GM03348 (cell line): ENCODE data around the gene KIF16B.
"Not testable (repeated sequence)": the region's sequence is repeated elsewhere in the genome, so short reads cannot be mapped to it uniquely, and the experiment has no call there.

Experiments
- DNase-seq: peaks from one replicate; pipeline ENCODE4 v3.0.0; 2012; ENCODE audit warnings: low spot score

Gene KIF16B, protein sequence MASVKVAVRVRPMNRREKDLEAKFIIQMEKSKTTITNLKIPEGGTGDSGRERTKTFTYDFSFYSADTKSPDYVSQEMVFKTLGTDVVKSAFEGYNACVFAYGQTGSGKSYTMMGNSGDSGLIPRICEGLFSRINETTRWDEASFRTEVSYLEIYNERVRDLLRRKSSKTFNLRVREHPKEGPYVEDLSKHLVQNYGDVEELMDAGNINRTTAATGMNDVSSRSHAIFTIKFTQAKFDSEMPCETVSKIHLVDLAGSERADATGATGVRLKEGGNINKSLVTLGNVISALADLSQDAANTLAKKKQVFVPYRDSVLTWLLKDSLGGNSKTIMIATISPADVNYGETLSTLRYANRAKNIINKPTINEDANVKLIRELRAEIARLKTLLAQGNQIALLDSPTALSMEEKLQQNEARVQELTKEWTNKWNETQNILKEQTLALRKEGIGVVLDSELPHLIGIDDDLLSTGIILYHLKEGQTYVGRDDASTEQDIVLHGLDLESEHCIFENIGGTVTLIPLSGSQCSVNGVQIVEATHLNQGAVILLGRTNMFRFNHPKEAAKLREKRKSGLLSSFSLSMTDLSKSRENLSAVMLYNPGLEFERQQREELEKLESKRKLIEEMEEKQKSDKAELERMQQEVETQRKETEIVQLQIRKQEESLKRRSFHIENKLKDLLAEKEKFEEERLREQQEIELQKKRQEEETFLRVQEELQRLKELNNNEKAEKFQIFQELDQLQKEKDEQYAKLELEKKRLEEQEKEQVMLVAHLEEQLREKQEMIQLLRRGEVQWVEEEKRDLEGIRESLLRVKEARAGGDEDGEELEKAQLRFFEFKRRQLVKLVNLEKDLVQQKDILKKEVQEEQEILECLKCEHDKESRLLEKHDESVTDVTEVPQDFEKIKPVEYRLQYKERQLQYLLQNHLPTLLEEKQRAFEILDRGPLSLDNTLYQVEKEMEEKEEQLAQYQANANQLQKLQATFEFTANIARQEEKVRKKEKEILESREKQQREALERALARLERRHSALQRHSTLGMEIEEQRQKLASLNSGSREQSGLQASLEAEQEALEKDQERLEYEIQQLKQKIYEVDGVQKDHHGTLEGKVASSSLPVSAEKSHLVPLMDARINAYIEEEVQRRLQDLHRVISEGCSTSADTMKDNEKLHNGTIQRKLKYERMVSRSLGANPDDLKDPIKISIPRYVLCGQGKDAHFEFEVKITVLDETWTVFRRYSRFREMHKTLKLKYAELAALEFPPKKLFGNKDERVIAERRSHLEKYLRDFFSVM (N-terminal part only)

DNA sequence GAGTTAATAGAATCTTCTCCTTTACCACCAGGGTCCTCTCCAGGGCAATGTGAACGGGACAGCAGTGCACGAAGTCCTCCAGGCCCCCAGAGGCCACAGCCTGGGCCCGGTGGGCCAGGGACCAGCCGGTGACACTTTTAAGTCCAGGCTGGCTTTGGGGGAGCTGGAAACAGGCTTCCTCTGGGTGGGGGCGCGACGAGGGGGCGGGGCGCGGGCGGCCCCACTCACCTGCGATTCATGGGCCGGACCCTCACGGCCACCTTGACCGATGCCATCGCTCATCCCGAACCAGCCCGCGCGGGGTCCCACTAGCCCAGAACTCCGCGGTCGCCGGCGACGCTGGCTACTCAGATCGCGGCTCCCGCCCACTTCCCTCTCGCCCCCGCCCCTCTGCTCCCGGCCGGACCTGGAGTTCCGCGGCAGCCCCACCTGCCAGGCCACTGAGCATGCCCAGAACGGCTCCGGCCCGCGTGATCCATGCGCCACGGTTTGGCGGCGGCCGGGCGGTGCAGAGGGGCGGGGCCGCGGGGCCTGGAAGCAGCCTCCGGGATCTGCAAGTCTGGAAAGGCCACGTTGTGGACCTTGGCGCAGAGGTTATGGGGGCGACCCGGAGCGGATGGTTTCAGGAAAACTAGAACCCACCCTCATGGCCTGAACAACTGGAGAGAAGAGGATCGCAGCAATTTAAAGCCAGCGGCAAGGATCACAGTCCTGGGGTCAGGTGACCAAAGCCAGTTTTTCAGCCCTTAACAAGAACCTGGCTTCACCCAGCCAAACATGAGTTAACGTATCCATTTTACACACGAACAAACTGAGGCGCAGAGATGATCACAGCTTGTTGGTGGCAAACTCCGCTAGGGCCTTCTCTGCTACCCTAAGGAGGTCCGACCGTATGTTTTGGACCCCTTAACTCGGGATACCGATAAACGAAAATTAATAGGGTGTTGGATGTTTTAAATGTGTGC is at the start of gene KIF16B:
TSS of gene KIF16B (minus strand) at position 448 of the 965 bp plus-strand sequence. CDS start at position 275, 173 bp downstream.
- DNase-seq: peak; percentile 95

DNA sequence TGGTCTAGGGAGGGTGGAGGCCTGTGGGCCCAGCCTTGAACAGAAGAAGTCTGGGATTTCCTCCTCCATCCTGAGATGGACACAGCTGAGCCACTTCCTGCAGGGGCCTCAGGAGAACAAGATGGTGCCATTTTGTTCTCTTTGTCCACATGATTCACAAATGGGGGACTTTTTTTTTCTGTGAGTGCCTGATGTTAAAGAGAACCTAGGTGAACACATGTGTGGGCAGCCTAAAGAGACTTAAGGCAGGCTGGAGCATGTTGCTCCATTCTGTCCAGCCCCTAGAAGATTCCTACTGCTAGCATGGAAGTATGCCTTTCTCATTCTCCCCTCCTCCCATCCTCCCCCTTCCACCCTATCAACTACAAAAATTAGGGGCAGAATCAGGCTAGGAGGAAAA is 49.3 kb upstream of the KIF16B start:
- DNase-seq: no peak

DNA sequence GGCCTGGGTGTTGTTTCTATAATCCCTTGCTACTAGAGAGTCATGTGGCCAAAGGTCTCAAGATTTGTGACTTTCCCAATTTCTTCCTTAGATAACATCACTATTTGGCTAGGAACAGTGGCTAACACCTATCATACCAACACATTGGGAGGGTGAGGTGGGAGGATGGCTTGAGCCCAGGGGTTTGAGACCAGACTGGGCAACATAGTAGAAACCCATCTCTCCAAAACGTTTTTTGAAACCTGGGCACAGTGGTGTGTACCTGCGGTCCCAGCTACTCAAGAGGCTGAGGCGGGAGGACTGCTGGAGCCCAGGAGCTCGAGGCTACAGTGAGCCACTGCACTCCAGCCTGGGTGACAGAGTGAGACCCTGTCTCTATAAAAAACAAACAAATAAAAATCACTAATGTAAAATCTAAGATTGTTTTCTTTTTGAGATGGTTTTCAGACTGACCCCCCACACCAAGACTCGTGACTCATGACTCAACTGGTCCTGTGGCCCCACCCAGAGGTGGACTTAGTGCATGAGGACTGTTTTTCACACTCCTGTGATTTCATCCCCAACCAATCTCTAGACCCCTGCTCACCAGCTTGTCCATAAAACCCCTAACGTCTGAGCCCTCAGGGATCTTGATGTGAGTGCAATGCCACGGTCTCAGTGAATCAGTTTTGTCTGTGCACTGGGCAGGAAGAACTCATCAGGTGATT is 48.3 kb upstream of the KIF16B start:
- no peak for DNase-seq

DNA sequence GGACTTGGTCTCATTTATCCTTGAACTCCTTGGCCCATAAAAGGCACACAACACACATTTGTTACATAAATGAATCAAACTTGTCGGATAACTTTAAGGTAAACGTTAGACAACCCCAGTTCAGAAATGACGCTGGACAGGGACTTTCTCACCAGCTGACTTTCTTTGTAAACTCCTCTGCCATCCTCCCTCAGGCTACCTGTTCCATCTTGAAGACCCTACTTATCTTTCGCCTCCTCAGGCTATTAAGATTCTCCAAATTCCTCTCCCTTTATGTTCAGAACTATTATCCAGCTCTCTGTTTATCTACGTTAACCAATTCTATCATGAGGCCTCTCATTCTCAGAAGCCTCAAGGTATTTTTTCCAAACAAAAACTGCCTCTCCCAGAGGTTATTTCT is 47.7 kb upstream of the KIF16B start:
- DNase-seq: no peak

DNA sequence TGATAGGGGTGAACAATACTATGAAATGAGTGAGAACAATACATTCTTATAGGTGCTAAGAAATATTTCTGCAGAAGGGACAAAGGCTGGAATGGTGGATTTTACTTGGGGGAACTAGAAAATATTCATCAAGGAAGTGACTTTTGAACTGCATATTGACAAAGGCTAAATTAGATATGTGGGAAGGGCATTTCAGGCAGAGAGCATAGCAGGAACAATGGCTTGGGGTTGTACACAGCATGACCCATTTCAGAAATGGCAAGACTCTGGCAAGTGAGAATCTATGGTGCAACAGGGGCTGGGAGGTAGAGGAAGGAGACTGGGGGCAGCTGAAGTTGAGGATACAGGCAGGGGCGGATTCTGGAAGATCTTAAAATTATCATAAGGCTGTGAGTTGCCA is 46.7 kb upstream of the KIF16B start:
- no peak for DNase-seq

DNA sequence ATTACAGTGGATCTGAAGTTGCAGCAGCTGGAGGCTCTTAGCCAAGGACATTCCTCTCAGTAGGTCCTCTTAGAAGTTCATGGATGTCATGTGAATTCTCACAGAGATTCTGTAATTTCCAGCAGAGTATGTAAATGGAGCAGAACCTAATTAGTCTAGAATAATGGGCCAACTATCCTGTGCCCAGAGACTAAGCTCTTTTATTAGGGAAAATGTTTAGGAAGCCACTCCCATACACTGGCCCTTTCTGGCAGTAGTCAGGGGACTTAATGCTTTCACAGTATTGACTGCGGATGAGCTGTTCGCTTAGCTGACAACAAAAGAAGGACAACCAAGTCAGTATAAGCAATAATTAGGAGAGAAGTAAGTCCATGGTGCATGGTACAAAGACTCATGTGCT is 43.8 kb upstream of the KIF16B start:
- DNase-seq: no peak

DNA sequence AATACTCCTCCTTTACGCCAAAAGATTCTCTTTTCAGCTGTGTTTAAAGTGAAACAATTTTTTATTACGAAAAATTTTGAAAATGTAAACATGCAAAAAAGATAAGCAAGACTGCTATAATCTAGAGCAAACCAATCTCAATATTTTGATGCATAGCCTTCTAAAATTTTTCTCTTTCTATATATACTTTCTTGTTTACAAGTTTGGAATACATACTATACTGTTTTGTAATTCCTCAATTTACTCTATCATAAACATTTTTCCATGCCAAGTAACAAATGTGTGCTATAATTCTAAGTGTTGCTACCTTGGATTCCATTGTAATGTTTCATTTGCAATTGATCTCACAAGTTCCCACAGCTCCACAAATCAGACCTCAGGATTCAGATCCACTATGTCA is 43.1 kb upstream of the KIF16B start:
- no peak for DNase-seq

DNA sequence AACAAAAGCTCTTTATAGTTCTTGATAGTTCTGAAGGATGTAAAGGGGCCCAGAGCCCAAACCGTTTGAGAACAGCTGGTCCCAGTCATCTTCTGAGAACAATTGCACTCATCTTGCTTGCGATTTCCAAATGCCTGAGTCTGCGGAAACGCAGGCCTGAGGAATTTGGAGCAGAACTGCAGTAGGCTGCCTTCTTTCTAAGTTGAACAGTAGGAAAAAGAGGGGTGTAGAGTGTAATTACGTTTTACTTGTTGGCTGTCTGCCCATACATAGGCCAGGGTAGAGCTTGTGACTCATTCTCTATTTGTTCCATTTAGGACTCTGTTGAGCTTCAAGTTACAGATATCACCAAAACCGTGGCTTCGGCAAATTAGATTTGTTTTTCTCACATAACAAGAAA is 42.0 kb upstream of the KIF16B start:
- no peak for DNase-seq

DNA sequence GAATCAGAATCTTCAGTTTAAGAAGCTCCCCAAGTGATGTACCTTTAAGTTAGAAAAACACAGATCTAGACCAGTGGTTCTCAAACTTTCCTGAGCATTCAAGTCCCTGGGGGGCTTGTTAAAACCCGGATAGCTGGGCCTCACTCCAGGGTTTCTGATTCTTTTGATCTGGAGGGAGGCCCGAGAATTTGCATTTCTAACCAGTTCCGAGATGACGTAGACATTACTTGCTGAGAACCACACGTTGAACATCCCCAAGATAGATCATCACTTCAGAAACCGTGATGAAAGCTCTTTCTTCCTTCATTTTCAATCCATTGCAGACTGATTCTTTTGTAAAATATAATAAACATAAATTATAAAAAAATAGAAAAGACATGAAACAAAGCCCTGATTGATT is 40.7 kb upstream of the KIF16B start:
- no peak for DNase-seq

DNA sequence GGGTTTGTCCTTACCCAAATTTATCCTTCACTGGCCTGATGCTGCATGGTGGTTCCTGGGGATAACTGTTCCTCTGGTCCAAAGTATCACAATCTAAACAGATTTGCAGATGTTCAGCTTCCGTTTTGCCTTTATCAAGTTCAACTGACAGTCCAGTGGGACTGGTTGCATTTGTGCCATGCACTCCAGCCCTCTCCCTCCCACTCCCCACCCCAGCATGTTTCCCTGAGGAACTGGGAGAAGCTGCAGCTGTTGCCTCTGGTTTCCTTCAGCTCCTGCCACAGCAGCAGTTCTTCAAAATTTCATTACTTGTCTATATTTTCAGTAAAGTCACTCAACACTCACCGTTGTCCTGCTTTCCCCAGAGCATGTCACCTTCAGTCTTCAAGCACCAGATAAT is 39.5 kb upstream of the KIF16B start:
- DNase-seq: no peak

DNA sequence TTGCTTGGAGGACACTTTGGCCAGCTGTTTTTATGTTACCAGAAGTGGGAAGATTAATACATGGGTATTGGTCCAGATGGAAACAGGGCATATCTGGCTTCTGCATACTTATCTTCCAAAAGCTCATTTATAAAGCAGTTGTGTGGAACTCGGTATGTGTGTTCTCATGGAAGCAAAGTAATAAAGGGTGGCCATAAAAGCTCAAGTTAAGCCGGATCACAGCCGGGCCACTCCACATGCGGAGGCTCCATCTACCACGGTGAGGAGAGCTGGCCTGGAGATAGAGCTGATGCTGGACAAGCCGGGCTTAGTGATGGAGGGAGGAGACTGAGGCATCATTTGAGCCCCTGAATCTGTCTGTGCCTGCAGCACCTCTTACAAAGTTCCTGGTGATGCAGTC is 38.6 kb upstream of the KIF16B start:
- no peak for DNase-seq

DNA sequence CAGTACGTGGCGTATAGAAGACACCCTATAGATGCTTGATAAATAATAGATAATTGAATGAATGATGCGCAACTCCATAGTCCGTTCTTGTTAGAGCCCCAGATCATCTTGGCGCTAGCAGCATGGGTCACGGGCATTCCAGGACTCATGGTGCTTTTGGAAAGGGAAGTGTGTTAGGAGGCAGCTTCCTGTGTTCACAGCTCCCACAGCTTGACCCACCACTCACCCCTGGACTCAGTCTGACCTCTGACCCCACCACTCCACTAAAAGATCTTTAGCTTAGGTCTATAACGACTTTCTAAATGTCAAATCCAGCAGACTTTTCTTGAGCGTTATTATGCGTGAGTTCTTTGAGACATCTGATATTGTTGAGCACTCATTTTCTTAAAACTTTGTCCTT is 35.8 kb upstream of the KIF16B start:
- DNase-seq: no peak

DNA sequence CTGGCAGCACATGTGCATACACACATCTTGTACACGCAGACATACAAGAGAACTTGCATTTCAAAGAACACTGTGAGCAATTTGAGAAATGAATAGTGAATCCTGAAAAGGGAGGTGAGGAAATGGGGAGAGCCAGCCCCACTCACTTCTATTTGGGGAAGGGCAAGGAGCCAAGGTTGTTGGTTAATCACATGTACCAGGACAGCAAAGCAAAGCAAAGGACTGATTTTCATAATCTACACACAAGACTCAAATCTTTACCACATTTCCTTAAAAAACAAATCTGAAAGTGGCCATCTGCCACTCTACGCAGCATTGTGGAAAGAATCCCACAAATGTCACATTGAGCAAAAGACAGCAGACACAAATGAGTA is 35.0 kb upstream of the KIF16B start:
- DNase-seq: no peak

DNA sequence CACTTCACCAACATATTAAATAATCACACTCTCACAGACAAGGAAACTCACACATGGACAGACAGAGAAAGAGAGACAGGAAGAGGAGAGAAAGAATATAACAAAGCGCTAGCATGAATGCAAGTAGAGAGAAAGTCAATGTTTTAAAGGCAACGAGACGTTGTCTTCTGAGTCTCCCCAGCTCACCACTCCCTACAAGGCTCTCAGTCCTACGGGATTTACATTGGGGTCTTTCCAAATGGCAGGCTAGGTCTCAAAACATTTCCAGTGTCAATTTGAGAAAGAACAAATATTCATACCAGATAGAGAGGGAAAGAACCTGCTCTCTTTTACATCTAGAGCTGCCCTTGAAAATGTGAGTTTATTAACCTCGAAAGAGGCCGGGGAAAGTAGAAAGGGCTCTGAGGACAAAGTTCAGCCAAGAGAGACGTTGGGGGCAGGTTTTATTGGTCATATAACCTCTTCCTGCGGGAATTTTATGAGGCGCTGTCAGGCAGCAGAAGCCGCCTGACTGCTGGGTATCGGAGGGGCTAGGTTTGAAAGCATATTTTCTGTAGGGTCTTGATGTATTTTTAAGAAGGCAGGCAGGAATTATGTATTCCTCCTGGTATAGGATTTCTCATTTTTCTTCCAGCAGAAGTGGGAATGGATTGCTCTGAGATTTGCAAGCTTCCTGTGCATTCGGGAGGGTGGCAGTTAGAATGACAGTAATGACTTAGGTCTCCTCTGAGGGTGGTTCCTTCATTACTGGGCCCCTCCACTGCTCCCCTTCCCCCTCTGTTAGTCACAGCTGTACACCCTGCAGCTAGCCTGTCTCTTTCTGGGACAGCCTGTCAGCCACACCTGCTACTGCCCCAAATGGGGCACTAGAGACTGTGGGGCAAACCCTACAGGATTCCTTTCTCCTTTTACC is 34.4 kb upstream of the KIF16B start:
- no peak for DNase-seq

DNA sequence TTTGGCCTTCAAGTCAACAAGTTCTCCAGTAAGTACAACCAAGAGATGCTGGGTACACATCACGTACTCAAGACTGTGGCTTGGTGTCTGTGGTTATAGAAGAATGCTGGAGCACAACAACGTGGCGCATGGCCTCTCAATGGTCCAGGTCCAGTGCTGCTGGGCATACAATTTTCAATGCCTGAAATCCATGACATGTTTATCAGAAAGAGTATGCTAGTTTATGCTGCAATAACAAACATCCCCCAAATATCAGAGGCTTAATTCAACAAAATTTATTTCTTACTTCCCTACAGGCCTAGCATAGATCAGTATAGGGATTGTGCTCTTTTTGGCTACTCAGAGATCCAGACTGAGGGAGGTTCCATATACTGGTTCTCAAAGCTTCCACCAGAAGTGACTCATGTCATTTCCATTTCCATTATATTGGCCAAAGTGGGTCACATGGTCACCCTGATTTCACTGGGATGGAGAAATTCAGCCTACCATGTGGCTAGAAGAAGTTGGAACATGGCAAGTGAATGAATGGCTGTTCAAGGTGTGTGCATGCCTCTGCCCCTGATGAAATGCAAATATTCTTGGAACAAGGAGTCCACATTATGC is 33.3 kb upstream of the KIF16B start:
- no peak for DNase-seq

DNA sequence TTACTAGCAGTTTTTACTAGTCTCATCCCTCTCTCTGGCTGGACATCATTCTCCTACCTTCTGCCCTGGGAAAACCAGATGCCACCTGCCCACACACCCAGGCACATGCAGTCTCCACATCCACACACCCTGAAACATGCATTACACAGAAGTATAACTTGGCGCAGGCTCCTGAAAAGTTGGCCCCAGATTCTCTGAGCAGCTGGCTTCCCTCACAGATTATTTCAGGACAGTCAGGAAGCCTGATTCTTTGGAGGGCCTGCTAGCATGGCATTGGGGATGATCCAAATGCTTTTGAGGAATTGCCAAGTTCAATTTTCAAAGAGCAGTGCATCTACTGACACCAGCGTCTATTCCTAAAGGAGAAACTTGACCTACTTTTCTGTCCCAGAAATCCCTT is 27.8 kb upstream of the KIF16B start:
- no peak for DNase-seq

DNA sequence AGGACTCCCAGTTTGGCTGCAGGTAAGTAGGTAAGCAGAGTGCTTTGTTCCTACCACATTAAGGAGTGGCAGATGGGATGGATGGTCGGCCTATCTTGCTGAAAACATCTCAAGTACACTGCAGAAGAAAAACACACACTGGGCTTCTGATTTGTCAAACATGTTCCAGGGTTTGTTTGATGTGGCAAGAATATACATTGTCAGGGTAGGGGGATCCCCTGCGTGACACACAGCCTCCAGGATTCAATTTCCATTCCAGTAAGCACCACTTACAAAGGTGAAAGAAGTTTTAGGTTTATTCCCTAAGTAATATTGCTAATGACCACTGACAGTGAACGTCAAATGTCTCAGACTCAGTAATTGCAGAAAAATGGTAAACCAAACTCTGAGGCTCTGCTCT is 26.0 kb upstream of the KIF16B start:
- DNase-seq: no peak

DNA sequence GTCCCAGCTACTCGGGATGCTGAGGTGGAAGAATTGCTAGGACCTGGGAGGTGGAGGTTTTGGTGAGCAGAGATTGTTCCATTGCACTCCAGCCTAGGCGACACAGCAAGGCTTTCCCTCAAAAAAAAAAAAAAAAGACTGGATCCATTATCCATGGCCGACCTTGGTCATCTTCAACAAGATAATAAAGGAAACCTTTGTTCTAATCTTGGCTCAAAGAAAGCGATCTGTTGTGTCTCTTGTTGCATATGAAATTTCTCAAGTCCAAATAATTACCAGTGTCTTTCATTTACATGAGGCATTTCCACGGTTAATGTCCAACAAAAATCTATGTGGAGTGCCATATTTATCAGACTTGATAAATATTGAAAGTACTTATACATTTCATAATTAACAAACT is 23.7 kb upstream of the KIF16B start:
- DNase-seq: no peak

DNA sequence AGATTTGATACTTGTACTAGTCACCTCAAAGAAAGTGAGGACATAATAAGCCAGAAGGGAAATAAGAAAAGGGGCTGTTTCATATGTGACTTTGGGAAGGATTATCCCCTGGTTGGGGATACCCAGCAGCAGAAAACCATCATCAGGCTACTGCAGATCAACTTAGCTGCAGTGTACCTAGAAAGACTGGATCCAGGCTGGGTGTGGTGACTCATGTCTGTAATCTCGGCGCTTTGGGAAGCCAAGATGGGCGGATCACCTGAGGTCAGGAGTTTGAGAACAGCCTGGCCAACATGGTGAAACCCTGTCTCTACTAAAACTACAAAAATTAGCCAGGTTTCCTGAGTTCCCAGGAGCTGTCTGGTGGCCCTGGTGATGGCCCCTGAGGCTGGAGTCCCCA is 23.2 kb upstream of the KIF16B start:
- DNase-seq: not testable (repeated sequence)
